Duodenal mucosa (tissue), 2 donors: ENCODE results near the gene SLC22A5.

Experiments
- H3K27ac ChIP-seq: one replicate; pipeline ENCODE4 v1.7.0; 2013; ENCODE audit warnings: low read depth, low read length
- H3K27me3 ChIP-seq, 2 donors: one replicate each; pipeline ENCODE4 v1.7.0; 2013; ENCODE audit warnings: low read length in 2 of 2, control low read depth in 1 of 2; ENCODE audit not compliant: insufficient read depth in 2 of 2, control insufficient read depth in 1 of 2
- H3K36me3 ChIP-seq, 2 donors: one replicate each; pipeline ENCODE4 v1.7.0; 2013; ENCODE audit warnings: low read length in 2 of 2, control low read depth in 1 of 2; ENCODE audit not compliant: insufficient read depth in 2 of 2, control insufficient read depth in 1 of 2
- H3K4me1 ChIP-seq, 2 donors: one replicate each; pipeline ENCODE4 v1.7.0; 2013; ENCODE audit warnings: low read length in 2 of 2, control low read depth in 1 of 2; ENCODE audit not compliant: insufficient read depth in 2 of 2, control insufficient read depth in 1 of 2
- H3K4me3 ChIP-seq, 2 donors: one replicate each; pipeline ENCODE4 v1.7.0; 2013; ENCODE audit warnings: low read length in 2 of 2, low read depth in 1 of 2
- H3K9ac ChIP-seq, 2 donors: one replicate each; pipeline ENCODE4 v1.7.0; 2013; ENCODE audit warnings: low read length in 2 of 2, low read depth in 1 of 2
- H3K9me3 ChIP-seq, 2 donors: one replicate each; pipeline ENCODE4 v1.7.0; 2013; ENCODE audit warnings: low read length in 2 of 2, control low read depth in 1 of 2; ENCODE audit not compliant: control insufficient read depth in 1 of 2

The SLC22A5 gene

DNA sequence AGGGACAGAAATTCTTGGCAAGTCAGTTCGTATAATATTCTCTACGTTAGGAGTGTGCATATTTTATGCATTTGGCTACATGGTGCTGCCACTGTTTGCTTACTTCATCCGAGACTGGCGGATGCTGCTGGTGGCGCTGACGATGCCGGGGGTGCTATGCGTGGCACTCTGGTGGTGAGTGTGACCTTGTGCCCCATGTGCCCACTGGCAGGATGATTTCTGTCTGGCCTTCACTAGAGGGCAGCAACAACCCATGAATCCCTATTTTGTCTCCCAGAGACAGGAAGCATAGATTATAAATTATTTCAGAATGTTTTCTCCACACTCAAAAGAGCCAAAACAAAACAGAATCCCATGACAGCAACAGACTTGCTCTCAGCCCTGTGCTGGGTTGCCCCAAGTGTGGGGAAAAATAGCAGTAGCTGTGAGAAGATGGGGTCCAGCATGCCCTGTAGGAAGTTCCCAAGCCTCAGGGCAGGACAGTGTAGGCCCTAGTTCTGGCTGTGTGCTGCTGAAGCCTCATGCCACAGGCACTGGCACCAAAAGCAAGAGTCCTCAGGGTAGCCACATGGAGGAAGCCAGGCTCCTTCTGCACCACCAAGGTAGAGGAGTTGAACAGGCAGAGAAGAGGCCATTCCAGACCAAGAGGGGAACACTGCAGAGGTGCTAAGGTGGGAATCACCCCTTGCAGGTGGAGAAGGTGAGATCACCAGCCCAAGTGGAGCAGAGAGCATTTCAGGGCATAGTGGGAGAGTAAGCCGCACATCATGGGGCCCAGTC is 16.0 kb downstream of the SLC22A5 start:
- H3K9ac ChIP-seq = peak overlapping the region in 1 of 2 donors; percentile 0
- H3K27me3 ChIP-seq = no peaks in the 10 kb centered on the region

DNA sequence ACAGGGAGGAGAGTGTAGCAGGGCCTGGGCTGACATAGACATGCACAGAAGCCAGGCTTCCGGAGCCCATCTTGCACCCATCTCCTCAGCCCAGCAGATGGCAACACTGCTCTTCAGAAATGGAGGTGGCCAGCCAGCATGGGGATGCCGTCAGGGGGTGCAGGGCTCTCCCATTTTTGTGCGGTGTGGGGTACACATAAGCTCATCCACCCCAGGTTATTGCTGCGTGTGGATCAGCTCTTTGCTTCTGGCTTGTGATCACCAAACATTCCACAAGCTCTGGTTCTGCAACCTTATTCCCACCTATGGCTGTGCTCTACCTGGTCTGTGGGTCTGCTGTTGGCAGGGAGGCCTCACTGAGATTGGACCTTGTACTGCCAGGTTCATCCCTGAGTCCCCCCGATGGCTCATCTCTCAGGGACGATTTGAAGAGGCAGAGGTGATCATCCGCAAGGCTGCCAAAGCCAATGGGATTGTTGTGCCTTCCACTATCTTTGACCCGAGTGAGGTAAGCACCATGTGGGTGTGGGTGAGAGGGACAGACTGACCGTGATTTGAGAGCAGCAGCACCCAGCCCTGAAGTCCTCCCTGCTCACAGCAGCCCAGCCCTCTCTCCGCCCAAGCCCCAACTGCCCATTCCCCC is 17.3 kb downstream of the SLC22A5 start:
- Histone ChIP-seq H3K4me3 (peak overlapping the region in 1 of 2 donors; percentile 34), H3K36me3 (peaks cover 8 to 26% of the 10 kb centered on the region in 2 donors), H3K9me3 (no peaks in the 10 kb centered on the region), H3K9ac (peak overlapping the region; percentile 34 to 45), H3K27me3 (no peaks in the 10 kb centered on the region), H3K27ac (peak overlapping the region; percentile 69), H3K4me1 (peaks cover 40 to 43% of the 10 kb centered on the region in 2 donors)

More for the DNA sequence above, 16.0 kb downstream of the SLC22A5 start:
- Histone ChIP-seq H3K9me3 (no peaks in the 10 kb centered on the region), H3K36me3 (peaks cover 3 to 24% of the 10 kb centered on the region in 2 donors), H3K4me3 (no peak overlapping the region), H3K4me1 (peaks cover 40 to 43% of the 10 kb centered on the region in 2 donors), H3K27ac (no peak overlapping the region)

DNA sequence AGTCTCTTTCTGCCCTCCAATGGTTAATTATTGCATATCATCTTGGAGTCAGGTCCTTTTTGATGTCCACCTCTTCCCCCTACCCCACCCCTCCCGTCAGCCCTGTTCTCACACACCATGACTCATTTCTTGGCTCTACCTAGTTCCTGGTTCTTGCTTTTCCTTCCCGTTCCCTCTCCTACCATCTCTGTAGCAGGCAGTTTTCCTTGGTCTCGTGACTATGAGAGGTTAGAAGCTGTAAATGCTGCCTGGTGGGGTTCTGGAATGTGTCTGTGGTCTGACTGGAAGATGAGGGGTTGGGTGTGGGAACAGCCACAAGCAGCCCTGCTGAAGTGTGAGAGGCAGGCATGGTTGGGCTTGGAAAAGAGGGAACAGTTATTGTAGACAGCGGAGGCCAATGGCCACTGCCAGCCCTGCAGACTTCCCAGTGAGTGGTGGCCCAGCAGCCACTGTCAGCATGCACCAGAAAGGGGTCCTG is 18.2 kb downstream of the SLC22A5 start:
- H3K27me3 ChIP-seq = no peaks in the 10 kb centered on the region
- H3K9me3 ChIP-seq = no peaks in the 10 kb centered on the region

DNA sequence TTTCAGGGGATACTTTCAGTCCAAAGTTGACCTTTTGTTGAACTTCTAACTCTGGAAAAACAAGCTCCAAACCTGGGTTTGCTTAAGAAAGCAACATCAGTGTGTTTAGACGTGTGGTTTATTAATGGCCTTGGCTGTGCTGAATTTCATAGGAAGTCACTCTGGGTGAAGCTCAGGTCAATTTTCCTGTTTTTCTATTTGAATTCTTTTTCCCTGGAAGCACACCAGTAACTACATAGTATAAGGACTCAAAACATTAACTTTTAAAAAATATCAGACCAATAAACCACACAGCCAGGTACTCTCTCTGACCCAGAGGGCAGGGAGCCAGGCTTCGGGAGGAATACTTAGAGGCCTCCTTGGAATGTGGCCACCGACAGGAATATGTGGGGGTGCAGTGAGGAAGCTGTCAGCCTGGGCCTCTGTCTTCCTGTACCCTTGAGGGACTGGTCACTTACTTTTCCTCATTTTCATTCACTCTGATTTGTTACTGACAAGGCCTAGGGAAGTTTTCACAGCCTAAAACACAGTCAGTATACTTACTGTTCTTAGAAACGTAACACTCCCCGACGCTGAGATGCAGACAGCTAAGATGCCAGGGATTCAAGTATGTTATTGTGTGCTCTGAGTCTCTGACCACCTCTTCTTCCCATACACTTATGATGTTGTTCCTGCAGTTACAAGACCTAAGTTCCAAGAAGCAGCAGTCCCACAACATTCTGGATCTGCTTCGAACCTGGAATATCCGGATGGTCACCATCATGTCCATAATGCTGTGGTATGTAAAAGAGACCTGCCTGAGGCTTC is 18.9 kb downstream of the SLC22A5 start:
- H3K36me3 ChIP-seq = peaks cover 25 to 39% of the 10 kb centered on the region in 2 donors

More for the DNA sequence above, 18.2 kb downstream of the SLC22A5 start:
- H3K36me3 ChIP-seq = peaks cover 17 to 31% of the 10 kb centered on the region in 2 donors
- no peak overlapping the region for H3K4me3 ChIP-seq
- H3K27ac ChIP-seq = peak overlapping the region; percentile 80
- no peak overlapping the region for H3K9ac ChIP-seq
- H3K4me1 ChIP-seq = peaks cover 40 to 43% of the 10 kb centered on the region in 2 donors

DNA sequence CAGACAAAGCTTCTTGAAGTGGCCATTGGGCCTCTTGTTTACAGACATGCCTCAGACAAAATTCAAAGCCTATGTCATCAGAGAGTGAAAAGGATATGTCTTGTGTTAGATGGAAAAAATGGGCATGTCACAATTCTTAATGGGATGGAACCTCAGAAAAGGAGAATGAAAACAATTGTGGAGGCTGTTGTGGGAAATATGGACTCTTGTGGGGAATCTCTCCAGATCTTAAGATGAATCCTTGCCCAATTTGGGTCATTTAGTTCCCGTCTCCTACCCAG is 19.5 kb downstream of the SLC22A5 start:
- Histone ChIP-seq H3K9me3 (no peaks in the 10 kb centered on the region), H3K9ac (peak overlapping the region in 1 of 2 donors; percentile 28), H3K27me3 (no peaks in the 10 kb centered on the region), H3K27ac (no peak overlapping the region), H3K36me3 (peaks cover 29 to 42% of the 10 kb centered on the region in 2 donors), H3K4me1 (peaks cover 40 to 43% of the 10 kb centered on the region in 2 donors), H3K4me3 (no peak overlapping the region)

More for the DNA sequence above, 18.9 kb downstream of the SLC22A5 start:
- Histone ChIP-seq H3K27ac (peak overlapping the region; percentile 80), H3K9ac (peak overlapping the region in 1 of 2 donors; percentile 28), H3K9me3 (no peaks in the 10 kb centered on the region), H3K4me3 (no peak overlapping the region), H3K27me3 (no peaks in the 10 kb centered on the region), H3K4me1 (peaks cover 40 to 43% of the 10 kb centered on the region in 2 donors)

DNA sequence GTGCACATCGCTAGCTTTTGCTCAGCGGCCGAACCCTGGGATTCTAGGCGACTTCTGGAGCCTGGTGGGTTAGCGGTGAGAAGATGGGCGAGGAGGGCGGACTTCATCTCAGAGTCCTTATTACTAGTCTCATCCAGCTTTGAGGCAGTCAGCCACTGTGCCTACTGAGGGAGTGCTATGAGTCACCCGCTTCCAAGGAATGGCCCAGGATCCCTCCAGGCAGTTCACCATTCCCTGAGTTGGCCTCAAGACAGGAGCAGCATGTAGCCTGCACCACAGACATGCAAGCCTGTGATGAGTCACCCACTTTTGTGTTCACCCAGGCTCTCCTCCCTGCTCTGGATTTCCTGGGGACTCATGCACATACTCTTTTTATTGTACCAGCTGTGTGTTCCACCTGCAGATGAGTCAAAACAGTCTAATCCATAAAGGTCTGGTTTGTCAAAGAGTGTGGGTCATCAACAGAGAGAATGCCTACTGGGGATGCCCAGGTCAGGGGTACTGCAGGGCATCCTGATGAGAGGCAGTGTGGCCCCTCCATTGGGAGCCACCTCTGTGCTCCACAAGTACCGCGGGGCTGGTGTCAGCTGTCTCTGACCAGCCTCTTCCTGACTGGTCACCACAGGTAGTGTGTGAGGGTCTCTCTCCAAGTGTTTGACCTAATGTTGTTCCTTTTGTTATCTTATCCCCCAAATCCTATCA is 20.2 kb downstream of the SLC22A5 start:
- H3K4me3 ChIP-seq = no peak overlapping the region
- H3K9ac ChIP-seq = no peak overlapping the region
- H3K27ac ChIP-seq = no peak overlapping the region
- H3K9me3 ChIP-seq = no peaks in the 10 kb centered on the region
- peaks cover 40 to 43% of the 10 kb centered on the region in 2 donors for H3K4me1 ChIP-seq
- no peaks in the 10 kb centered on the region for H3K27me3 ChIP-seq
- peaks cover 37 to 42% of the 10 kb centered on the region in 2 donors for H3K36me3 ChIP-seq

DNA sequence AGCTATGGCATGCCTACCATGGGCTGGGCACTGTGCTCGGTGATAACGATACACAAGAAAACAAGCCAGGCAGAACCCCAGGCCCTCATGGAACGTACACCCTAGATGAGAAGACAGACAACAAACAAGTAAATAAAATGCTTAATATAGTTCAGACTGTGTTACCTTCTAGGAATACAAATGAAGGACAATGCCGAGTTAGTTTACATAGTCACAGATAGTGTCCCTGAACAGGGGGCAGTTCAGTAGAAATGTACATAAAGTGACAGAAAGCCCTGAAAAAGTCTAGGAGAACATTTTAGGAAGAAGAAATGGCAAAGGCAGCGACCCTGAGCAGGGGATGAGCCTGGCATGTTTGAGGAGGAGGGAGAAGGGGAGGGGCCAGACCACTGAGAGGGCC is 21.7 kb downstream of the SLC22A5 start:
- peaks cover 41 to 54% of the 10 kb centered on the region in 2 donors for H3K36me3 ChIP-seq
- H3K27me3 ChIP-seq = no peaks in the 10 kb centered on the region
- H3K4me1 ChIP-seq = peaks cover 29 to 37% of the 10 kb centered on the region in 2 donors
- H3K9me3 ChIP-seq = no peaks in the 10 kb centered on the region
- H3K27ac ChIP-seq = no peak overlapping the region
- no peak overlapping the region for H3K4me3 ChIP-seq
- H3K9ac ChIP-seq = no peak overlapping the region

DNA sequence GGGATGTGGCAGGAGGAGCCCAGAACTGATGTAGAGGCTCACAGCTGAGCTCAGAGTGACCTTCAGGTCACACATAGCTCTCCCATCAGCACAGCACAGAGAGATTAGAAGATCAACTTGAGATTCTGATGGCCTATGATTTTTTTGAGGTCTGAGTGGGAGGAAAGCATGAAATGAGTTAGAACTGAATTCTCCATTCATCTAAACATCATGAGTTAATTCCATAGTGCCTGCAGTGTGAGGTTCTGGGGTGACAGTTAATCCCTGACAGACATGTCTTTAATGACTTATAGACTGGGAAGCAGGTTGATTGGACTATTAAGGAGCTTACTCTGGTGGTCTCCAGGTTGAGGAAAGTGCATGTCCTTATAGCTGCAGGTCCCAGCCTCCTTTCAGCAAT is 22.4 kb downstream of the SLC22A5 start:
- Histone ChIP-seq H3K9me3 (no peaks in the 10 kb centered on the region), H3K27ac (no peak overlapping the region), H3K4me1 (peaks cover 23 to 30% of the 10 kb centered on the region in 2 donors), H3K4me3 (no peak overlapping the region), H3K27me3 (no peaks in the 10 kb centered on the region), H3K9ac (no peak overlapping the region), H3K36me3 (peaks cover 44 to 54% of the 10 kb centered on the region in 2 donors)

DNA sequence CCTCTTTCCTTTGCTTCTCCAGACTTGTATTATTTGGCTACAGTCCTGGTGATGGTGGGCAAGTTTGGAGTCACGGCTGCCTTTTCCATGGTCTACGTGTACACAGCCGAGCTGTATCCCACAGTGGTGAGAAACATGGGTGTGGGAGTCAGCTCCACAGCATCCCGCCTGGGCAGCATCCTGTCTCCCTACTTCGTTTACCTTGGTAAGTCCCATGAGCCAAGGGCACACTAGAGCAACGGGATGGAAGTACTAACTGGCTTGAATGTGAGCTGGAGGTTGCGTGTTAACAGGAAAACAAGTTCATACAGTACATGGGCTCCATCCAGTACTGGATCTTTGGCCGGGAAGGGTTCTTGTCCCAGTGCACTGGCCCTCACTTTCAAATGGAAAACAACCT is 22.9 kb downstream of the SLC22A5 start:
- Histone ChIP-seq H3K36me3 (peaks cover 44 to 54% of the 10 kb centered on the region in 2 donors), H3K9ac (no peak overlapping the region), H3K27ac (no peak overlapping the region), H3K27me3 (no peaks in the 10 kb centered on the region), H3K9me3 (no peaks in the 10 kb centered on the region), H3K4me3 (no peak overlapping the region), H3K4me1 (peaks cover 18 to 25% of the 10 kb centered on the region in 2 donors)
